ENCODE data around the gene SPATS2. TPM values are rescaled to one million over a fixed set of nuclear protein-coding genes. Genes with fewer than 3 reads are reported as not detected.
"Not testable (repeated sequence)": the region's sequence is repeated elsewhere in the genome, so short reads cannot be mapped to it uniquely, and the experiment has no call there.

SPATS2 gene
- total RNA-seq, 4 donors from 2014 or later: 8.6 to 17.8 (median 9.5) TPM

DNA sequence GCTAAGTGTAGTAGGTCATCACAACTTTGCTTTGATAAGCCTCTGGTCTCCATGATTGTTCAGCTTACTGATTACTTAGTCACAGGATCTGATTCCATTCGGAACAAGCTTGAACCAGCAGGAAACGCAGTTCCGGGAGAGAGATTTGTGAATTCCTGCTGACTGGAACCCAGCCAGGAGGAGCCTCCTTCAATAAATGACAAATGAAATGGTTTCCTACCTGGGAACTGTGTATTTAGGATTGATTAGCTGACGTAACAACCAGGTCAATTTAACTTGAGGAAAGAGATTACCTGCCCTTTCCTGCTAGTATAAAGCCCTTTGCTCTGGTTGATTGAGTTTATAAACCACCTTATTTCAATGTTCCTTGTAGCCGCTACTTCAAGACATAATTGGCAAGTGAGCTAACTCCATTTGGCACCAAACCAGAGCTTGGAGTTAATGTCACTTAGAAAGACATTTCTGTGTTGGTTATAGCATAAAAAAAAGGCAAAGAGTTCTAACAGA lies 136.5 kb downstream of the SPATS2 start:
- no peak for ATAC-seq
- H3K36me3 ChIP-seq: peaks cover 2 to 40% of the 10 kb centered on the region in 2 donors
- H3K4me3 ChIP-seq: no peak overlapping the region
- no peaks in the 10 kb centered on the region for H3K9me3 ChIP-seq
- 31 to 78% methylated on average over 5 of the region's 5 CpGs for WGBS, 2 donors (ENCODE audit: low coverage in 1 of 2)
- no peaks in the 10 kb centered on the region for H3K4me1 ChIP-seq
- no peak overlapping the region for H3K27ac ChIP-seq
- no peaks in the 10 kb centered on the region for H3K27me3 ChIP-seq
- TF ChIP-seq EP300 (IDR thresholded peaks at IDR 0.05): no peak
- no peak for TF ChIP-seq POLR2A (IDR thresholded peaks at IDR 0.05)
- no peak for TF ChIP-seq POLR2AphosphoS5 (IDR thresholded peaks at IDR 0.05)
- no peak for TF ChIP-seq CTCF (IDR thresholded peaks at IDR 0.05)

DNA sequence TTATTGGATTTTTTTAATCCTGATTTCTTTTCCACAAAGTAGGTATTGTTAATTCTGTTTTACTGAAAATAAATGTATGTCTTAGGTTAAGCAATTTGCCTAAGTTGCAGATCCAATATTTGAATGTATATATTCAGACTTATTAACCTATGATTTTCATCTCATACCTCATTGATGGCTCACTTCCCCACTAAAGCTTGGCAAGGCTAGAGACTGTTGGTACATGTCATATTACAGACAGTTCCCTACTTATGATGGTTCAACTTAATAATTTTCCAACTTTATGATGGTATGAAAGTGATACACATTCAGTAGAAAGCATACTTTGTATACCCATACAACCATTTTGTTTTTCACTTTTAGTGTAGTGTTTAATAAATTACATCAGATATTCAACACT lies 138.4 kb downstream of the SPATS2 start:
- peaks cover 0 to under 1% (median 0%) of the 10 kb centered on the region in 3 donors for H3K4me1 ChIP-seq
- H3K36me3 ChIP-seq: peaks cover 0 to 30% of the 10 kb centered on the region in 2 donors
- TF ChIP-seq POLR2A (IDR thresholded peaks at IDR 0.05): no peak
- no peak for TF ChIP-seq EP300 (IDR thresholded peaks at IDR 0.05)
- no peak for TF ChIP-seq POLR2AphosphoS5 (IDR thresholded peaks at IDR 0.05)
- TF ChIP-seq CTCF (IDR thresholded peaks at IDR 0.05): no peak
- no peak overlapping the region for H3K4me3 ChIP-seq
- no peaks in the 10 kb centered on the region for H3K9me3 ChIP-seq
- no peak for ATAC-seq
- H3K27me3 ChIP-seq: no peaks in the 10 kb centered on the region
- H3K27ac ChIP-seq: no peak overlapping the region

DNA sequence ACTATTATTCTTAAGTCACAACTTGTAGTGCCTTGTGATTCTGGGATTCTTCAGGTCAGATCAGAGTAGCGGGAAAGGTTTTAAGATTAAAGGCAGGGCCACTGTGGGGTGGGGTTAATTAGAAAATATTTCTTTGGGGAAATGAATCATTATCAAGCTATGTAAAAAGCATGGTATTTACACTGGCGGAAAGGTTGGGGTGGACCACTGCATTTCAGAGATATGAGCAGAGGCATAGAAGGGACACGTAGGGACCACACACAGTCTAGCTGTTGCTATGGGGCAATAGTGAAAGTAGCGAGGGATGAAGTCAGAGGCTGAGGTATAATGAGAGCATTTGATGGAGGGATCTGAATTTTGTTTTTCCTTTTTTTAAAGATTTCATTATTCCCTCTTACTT lies 139.9 kb downstream of the SPATS2 start:
- peaks cover 0 to 4% (median 0%) of the 10 kb centered on the region in 3 donors for H3K4me1 ChIP-seq
- TF ChIP-seq POLR2AphosphoS5 (IDR thresholded peaks at IDR 0.05): no peak
- TF ChIP-seq POLR2A (IDR thresholded peaks at IDR 0.05): no peak
- no peak for TF ChIP-seq CTCF (IDR thresholded peaks at IDR 0.05)
- no peak for TF ChIP-seq EP300 (IDR thresholded peaks at IDR 0.05)
- WGBS, 2 donors (ENCODE audit: low coverage in 1 of 2): 83 to 87% methylated on average over 4 of the region's 4 CpGs
- H3K27ac ChIP-seq: no peak overlapping the region
- no peak for ATAC-seq
- H3K4me3 ChIP-seq: no peak overlapping the region
- no peaks in the 10 kb centered on the region for H3K9me3 ChIP-seq
- peaks cover 0 to 18% of the 10 kb centered on the region in 2 donors for H3K36me3 ChIP-seq
- no peaks in the 10 kb centered on the region for H3K27me3 ChIP-seq

- ATAC-seq, H3K36me3 ChIP-seq, H3K9me3 ChIP-seq, H3K27ac ChIP-seq, H3K4me1 ChIP-seq, H3K27me3 ChIP-seq, H3K4me3 ChIP-seq: not testable (repeated sequence)
- 89 to 90% methylated on average over 5 to 7 of the region's 8 CpGs for WGBS, 2 donors (ENCODE audit: low coverage in 1 of 2)
Measured at GRCh38 chr12:49509681-49510080, 142.4 kb downstream of the SPATS2 start.

GRCh38 chr12:49511410-49511809 lies 144.1 kb downstream of the SPATS2 start:
- no peak for ATAC-seq
- no peak overlapping the region for H3K27ac ChIP-seq
- no peak overlapping the region for H3K4me3 ChIP-seq
- no peaks in the 10 kb centered on the region for H3K9me3 ChIP-seq
- no peaks in the 10 kb centered on the region for H3K27me3 ChIP-seq
- no peak for TF ChIP-seq EP300 (IDR thresholded peaks at IDR 0.05)
- no peak for TF ChIP-seq CTCF (IDR thresholded peaks at IDR 0.05)
- no peak for TF ChIP-seq POLR2AphosphoS5 (IDR thresholded peaks at IDR 0.05)
- peaks cover 0 to 6% of the 10 kb centered on the region in 2 donors for H3K36me3 ChIP-seq
- H3K4me1 ChIP-seq: peaks cover 0 to 4% (median 0%) of the 10 kb centered on the region in 3 donors

Measured in gastroesophageal sphincter (tissue), 4 donors.